WTC11 (cell line): Measurements from ENCODE around the gene SLC9A6. TPM values are rescaled to one million over a fixed set of nuclear protein-coding genes. Genes with fewer than 3 reads are reported as not detected.

Experiments used
- ATAC-seq: fragments of 200-7000 bp; cut with Tn5 transposase; 2 replicates; pipeline ENCODE4 v1.10.0; 2021; ENCODE audit warnings: mild to moderate bottlenecking, moderate library complexity
- Bru-seq: library from RNA; stranded (reverse); fragments of 400-500 nt; gene quantifications from one replicate; lab custom pipeline; 2021; lab: Mats Ljungman, UMichigan
- CTCF ChIA-PET: fragments of 300-600 bp; sonication (Branson Sonifier 250); formaldehyde crosslinking; loops from one replicate; lab custom pipeline; 2021; ENCODE audit warnings: antibody characterized with exemption; lab: Charles Lee
- POLR2A ChIA-PET: fragments of 350-600 bp; sonication (Branson Sonifier 250); formaldehyde crosslinking; loops from one replicate; lab custom pipeline; 2021; ENCODE audit warnings: antibody characterized with exemption; lab: Charles Lee
- DNase-seq: peaks from one replicate; pipeline ENCODE4 v3.0.0; 2021; ENCODE audit warnings: low spot score
- H3K27ac Mint-ChIP-seq: 2 replicates; pipeline ENCODE4 v1.8.0; 2021; ENCODE audit warnings: mixed read lengths
- H3K27me3 Mint-ChIP-seq: 2 replicates; pipeline ENCODE4 v1.8.0; 2021; ENCODE audit warnings: low read depth, mild to moderate bottlenecking, moderate library complexity, mixed read lengths
- H3K36me3 Mint-ChIP-seq: 2 replicates; pipeline ENCODE4 v1.8.0; 2021; ENCODE audit warnings: mixed read lengths
- H3K4me1 Mint-ChIP-seq: 2 replicates; pipeline ENCODE4 v1.8.0; 2022; ENCODE audit warnings: mixed read lengths
- H3K4me3 Mint-ChIP-seq: 2 replicates; pipeline ENCODE4 v1.8.0; 2021; ENCODE audit warnings: mild to moderate bottlenecking, moderate library complexity, mixed read lengths
- H3K9me3 Mint-ChIP-seq: 2 replicates; pipeline ENCODE4 v1.8.0; 2021; ENCODE audit warnings: mixed read lengths
- ARID4B ChIP-seq: sonication (generic); formaldehyde crosslinking; IDR thresholded peaks from 2 replicates; pipeline ENCODE4 v1.8.0; 2023; ENCODE audit warnings: missing genetic modification reagents, mild to moderate bottlenecking, borderline replicate concordance
- ELF4 ChIP-seq: sonication (generic); formaldehyde crosslinking; IDR thresholded peaks from 2 replicates; pipeline ENCODE4 v1.8.1; 2022; ENCODE audit warnings: low read depth, mild to moderate bottlenecking, moderate library complexity, missing genetic modification reagents
- FOXK1 ChIP-seq: sonication (generic); formaldehyde crosslinking; IDR thresholded peaks from 2 replicates; pipeline ENCODE4 v1.8.0; 2022; ENCODE audit warnings: mild to moderate bottlenecking, moderate library complexity, missing genetic modification reagents
- JUN ChIP-seq: sonication (generic); formaldehyde crosslinking; IDR thresholded peaks from 2 replicates; pipeline ENCODE4 v1.8.0; 2023; ENCODE audit warnings: mild to moderate bottlenecking, missing genetic modification reagents
- KAT7 ChIP-seq: sonication (generic); formaldehyde crosslinking; IDR thresholded peaks from 2 replicates; pipeline ENCODE4 v1.8.1; 2023; ENCODE audit warnings: missing genetic modification reagents, mild to moderate bottlenecking, borderline replicate concordance
- NFATC4 ChIP-seq: fragments of 250-450 bp; sonication (Bioruptor Pico); IDR thresholded peaks from 2 replicates; pipeline ENCODE4 v1.9.0; 2021; ENCODE audit warnings: mild to moderate bottlenecking
- NFE2L1 ChIP-seq: sonication (generic); formaldehyde crosslinking; IDR thresholded peaks from 2 replicates; pipeline ENCODE4 v1.8.1; 2023; ENCODE audit warnings: missing genetic modification reagents
- SP1 ChIP-seq: sonication (generic); formaldehyde crosslinking; conservative IDR thresholded peaks from 2 replicates; pipeline ENCODE4 v1.8.1; 2022; ENCODE audit warnings: missing genetic modification reagents
- ZNF263 ChIP-seq: sonication (generic); formaldehyde crosslinking; IDR thresholded peaks from 2 replicates; pipeline ENCODE4 v1.8.1; 2022; ENCODE audit warnings: low read depth, mild to moderate bottlenecking, moderate library complexity, missing genetic modification reagents
- ZNF671 ChIP-seq: fragments of 250-450 bp; sonication (Bioruptor Pico); IDR thresholded peaks from 2 replicates; pipeline ENCODE4 v1.8.0; 2021; ENCODE audit warnings: mild to moderate bottlenecking
- long read RNA-seq, 3 experiments: library from RNA in 1 of 3; library from capped mRNA in 1 of 3; library from polyadenylated mRNA in 1 of 3; unstranded in 2 of 3; stranded (forward) in 1 of 3; transcript quantifications; one replicate each; pipeline ENCODE4 v2.0.0, GENCODE V29; 2021
- total RNA-seq: library from RNA; stranded (reverse); gene quantifications from 3 replicates; pipeline ENCODE4 v1.2.3, GENCODE V29; 2021
- TF ChIP-seq, protein P1 (sequence below): sonication (generic); formaldehyde crosslinking; IDR thresholded peaks from 2 replicates; pipeline ENCODE4 v1.8.1; 2022; ENCODE audit warnings: mild to moderate bottlenecking, moderate library complexity, missing genetic modification reagents
- TF ChIP-seq, protein P2 (sequence below): sonication (generic); formaldehyde crosslinking; IDR thresholded peaks from 2 replicates; pipeline ENCODE4 v1.8.1; 2022; ENCODE audit warnings: low read depth, mild to moderate bottlenecking, moderate library complexity, missing genetic modification reagents, borderline replicate concordance

SLC9A6 gene
- 8.2 to 10.8 TPM (median 9.6 TPM) in 3 replicates for total RNA-seq
- Bru-seq, nascent RNA = percentile 58 among the genes with signal in this experiment
- long read RNA-seq, experiment 1, full-length matches to known transcripts = 75 of 103 reads
- long read RNA-seq, experiment 1, partial matches to known transcripts = 12 of 103 reads
- long read RNA-seq, experiment 1, other reads (novel, unspliced or antisense) = 16 of 103 reads
- long read RNA-seq, experiment 2, full-length matches to known transcripts = 6 of 16 reads
- long read RNA-seq, experiment 2, partial matches to known transcripts = 10 of 16 reads
- long read RNA-seq, experiment 2, other reads (novel, unspliced or antisense) = 0 of 16 reads
- long read RNA-seq, experiment 3, partial matches to known transcripts = 0 of 3 reads
- long read RNA-seq, experiment 3, other reads (novel, unspliced or antisense) = 3 of 3 reads

DNA sequence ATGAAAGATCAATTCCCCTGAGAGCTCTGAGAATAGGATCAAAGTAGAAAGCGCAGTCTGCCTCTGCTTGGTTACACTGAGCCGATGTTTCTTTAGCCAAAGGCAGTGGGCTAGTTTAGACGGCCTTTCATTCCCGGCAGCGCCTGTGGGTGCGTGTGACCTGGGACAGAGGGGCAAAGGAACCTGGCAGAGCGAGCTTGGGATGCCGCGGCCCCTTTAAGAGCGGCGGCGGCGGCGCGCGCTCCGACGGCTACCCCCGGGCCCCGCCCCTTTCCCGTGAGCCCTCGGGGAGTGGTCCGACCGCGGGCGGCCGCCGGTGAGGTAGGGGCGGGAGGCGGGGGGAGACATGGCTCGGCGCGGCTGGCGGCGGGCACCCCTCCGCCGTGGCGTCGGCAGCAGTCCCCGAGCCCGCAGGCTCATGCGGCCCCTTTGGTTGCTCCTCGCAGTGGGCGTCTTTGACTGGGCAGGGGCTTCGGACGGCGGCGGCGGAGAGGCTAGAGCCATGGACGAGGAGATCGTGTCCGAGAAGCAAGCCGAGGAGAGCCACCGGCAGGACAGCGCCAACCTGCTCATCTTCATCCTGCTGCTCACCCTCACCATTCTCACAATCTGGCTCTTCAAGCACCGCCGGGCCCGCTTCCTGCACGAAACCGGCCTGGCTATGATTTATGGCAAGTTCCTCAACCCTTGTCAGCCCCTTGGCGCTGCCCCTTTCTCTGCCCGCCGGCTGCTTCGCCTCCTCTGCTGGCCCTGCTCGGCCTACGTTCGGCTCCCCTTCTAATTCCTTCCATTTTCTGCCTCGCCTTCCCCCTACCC is at the start of gene SLC9A6:
SLC9A6 (plus strand) TSS at position 279 of the 816 bp plus-strand sequence; CDS start at position 503, 224 bp downstream.
- DNase-seq (peak; percentile 76), ATAC-seq (peak; percentile 92)
- H3K9me3 Mint-ChIP-seq = no peaks in the 10 kb centered on the region
- peaks cover 22% of the 10 kb centered on the region for H3K4me1 Mint-ChIP-seq
- peak; percentile 81 for TF ChIP-seq SP1
- 0 out of 2 replicates have a peak, but pooled peaks have one; percentile 39 for TF ChIP-seq ARID4B (CRISPR knock-in tag)
- TF ChIP-seq FOXK1 (CRISPR knock-in tag) = no peak
- TF ChIP-seq, protein P1, sequence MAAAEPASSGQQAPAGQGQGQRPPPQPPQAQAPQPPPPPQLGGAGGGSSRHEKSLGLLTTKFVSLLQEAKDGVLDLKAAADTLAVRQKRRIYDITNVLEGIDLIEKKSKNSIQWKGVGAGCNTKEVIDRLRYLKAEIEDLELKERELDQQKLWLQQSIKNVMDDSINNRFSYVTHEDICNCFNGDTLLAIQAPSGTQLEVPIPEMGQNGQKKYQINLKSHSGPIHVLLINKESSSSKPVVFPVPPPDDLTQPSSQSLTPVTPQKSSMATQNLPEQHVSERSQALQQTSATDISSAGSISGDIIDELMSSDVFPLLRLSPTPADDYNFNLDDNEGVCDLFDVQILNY = no peak
- TF ChIP-seq, all 79 proteins: peak for 2
- CTCF ChIA-PET = interaction anchor here (1.2 kb wide), 1 partner anchor 178 kb away, joined by 4 read pairs; no protein-coding TSS in a partner anchor
- POLR2A ChIA-PET = interaction anchor here (1.0 kb wide), 1 partner anchor 12 kb away, joined by 3 read pairs; the partner anchor contains the start of gene MMGT1
- H3K27ac Mint-ChIP-seq = peak within 1 kb of the TSS; percentile 91
- no peaks in the 10 kb centered on the region; the same call in 1 of the 2 replicates for H3K27me3 Mint-ChIP-seq
- H3K36me3 Mint-ChIP-seq = peaks cover 3% of the 10 kb centered on the region; the same call in 1 of the 2 replicates
- H3K4me3 Mint-ChIP-seq = peak within 1 kb of the TSS; percentile 82

DNA sequence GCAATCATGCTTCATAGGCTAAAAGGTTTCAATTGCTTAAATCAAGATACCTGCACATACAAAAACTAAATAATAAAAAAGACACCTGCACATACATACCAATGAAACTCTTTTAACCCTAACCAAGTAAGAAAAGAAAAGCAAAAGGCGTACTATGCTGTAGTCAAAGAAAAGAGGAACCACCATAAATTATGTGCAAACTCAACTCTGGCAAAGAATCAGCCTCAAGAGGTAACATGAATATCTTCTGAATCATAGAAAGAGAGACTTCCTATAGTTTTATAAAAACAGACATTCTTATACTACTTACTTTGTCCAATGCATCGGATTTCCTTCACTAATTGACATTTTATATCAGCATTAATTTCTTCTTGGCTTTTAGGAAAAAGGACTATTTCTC is 40.7 kb upstream of the SLC9A6 start:
- Mint-ChIP-seq H3K27ac (no peak overlapping the region), H3K36me3 (no peaks in the 10 kb centered on the region), H3K4me1 (no peaks in the 10 kb centered on the region), H3K4me3 (no peak overlapping the region), H3K9me3 (peaks cover 20% of the 10 kb centered on the region), H3K27me3 (peaks cover 6% of the 10 kb centered on the region; the same call in 1 of the 2 replicates)
- POLR2A ChIA-PET = no interaction called here
- ATAC-seq (no peak), DNase-seq (no peak)
- CTCF ChIA-PET = no interaction called here
- TF ChIP-seq NFATC4 = no peak
- no peak for TF ChIP-seq KAT7 (CRISPR knock-in tag)
- TF ChIP-seq ELF4 (CRISPR knock-in tag) = no peak

DNA sequence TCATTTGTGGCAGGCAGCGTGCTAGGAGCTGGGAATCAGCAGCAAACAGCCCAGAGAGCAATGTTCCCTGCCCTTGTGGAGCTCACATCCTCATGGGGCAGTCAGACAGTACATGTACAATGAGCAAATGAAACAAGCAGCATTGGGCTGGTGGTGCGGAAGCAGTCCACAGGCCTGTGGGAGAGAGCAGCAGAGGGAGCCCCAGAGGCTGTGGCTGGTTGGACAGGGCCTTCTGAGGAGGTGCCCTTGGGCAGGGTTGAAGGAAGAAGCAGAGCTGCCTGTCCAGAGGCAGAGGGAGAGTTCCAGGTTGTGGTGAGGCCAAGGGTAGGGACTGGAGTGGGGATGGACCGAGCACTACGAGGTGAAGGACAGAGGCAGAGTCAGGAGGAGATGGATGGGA is 33.9 kb upstream of the SLC9A6 start:
- ChIA-PET POLR2A (no interaction called here), CTCF (interaction anchor here (1.2 kb wide), 1 partner anchor 19 kb away, joined by 4 read pairs; no protein-coding TSS in a partner anchor)
- no peak overlapping the region for H3K4me3 Mint-ChIP-seq
- no peaks in the 10 kb centered on the region for H3K27me3 Mint-ChIP-seq
- TF ChIP-seq ZNF263 (CRISPR knock-in tag) = no peak
- TF ChIP-seq ZNF671 (CRISPR knock-in tag) = no peak
- no peak for TF ChIP-seq JUN
- TF ChIP-seq, protein P2, sequence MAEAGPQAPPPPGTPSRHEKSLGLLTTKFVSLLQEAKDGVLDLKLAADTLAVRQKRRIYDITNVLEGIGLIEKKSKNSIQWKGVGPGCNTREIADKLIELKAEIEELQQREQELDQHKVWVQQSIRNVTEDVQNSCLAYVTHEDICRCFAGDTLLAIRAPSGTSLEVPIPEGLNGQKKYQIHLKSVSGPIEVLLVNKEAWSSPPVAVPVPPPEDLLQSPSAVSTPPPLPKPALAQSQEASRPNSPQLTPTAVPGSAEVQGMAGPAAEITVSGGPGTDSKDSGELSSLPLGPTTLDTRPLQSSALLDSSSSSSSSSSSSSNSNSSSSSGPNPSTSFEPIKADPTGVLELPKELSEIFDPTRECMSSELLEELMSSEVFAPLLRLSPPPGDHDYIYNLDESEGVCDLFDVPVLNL (CRISPR knock-in tag) = no peak
- TF ChIP-seq, protein P1 = no peak
- no peak for TF ChIP-seq NFE2L1 (CRISPR knock-in tag)
- no peak for TF ChIP-seq SP1
- no peaks in the 10 kb centered on the region for H3K9me3 Mint-ChIP-seq
- DNase-seq (peak; percentile 9), ATAC-seq (peak; percentile 51; the same call in 1 of the 2 replicates)
- H3K4me1 Mint-ChIP-seq = no peaks in the 10 kb centered on the region
- H3K27ac Mint-ChIP-seq = no peak overlapping the region
- H3K36me3 Mint-ChIP-seq = no peaks in the 10 kb centered on the region
